GM21529 (cell line): ENCODE data around the gene TPRG1L.

ENCODE experiments used
- ATAC-seq: cut with Tn5 transposase; IDR thresholded peaks from one replicate; pipeline ENCODE4 v1.9.1; 2021; ENCODE audit not compliant: unreplicated experiment

TPRG1L gene

DNA sequence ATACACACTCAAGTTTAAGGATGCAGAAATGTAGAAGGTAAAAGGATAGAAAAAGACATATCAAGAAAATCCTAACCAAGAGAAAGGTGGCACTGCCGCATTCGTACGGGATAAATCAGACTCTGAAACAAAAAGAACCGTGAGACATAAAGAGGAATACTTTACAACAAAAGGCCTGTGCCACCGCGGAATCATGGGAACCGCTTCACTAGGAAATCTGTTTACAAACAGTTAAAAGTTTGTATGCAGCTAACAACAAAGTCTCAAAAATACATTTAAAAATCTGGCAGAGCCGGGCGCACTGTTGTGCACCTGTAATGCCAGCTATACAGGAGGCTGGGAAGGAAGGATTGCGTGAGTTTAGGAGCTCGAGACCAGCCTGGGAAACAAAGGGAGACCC lies 17.0 kb downstream of the TPRG1L start:
- ATAC-seq, result no peak

DNA sequence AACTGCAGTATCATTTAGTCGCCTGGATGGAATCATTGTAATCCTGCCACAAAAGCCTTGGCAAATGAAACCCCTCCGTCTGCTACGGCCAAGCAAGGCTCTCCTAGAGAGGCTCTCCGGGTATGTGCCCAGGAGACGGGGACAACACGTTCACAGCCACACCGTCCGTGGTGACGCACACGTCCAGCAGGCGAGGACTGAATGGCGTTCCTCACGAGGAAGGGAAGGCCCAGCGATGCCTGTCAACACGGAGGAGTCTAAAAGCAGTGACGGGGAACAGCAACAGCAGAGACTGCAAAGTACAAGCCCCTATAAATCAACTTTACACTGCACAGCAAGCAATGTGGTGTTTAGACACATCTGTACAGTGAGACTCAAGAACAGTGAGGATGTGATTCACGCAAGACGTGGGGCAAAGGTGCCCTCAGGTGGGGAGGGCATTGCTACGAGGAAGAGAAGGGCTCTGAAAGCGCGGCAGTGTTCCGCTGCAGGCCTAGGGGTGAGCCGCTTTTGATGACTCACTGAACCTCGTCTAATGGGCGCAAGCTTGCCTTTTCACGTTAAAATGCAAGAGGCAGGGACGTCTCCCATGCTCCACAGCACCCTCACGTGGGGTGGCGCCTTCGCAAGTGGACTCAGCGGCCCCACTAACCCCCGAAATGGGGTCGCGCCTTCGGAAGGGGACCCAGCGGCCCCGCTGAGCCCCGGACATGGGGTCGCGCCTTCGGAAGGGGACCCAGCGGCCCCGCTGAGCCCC lies 18.3 kb downstream of the TPRG1L start:
- ATAC-seq, result no peak

DNA sequence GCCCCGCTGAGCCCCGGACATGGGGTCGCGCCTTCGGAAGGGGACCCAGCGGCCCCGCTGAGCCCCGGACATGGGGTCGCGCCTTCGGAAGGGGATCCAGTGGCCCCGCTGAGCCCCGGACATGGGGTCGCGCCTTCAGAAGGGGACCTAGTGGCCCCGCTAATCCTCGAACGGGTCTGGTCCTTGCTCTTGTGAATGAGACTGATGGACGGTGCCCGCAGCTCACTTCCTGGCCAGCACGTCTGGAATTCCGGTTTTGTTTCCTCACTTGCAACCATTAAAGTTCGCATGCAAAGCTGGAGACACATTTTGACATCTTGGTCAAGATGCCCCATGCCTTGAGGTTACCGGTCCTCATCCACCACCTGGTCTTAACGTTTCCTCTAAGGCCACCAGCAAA lies 19.5 kb downstream of the TPRG1L start:
- no peak for ATAC-seq

DNA sequence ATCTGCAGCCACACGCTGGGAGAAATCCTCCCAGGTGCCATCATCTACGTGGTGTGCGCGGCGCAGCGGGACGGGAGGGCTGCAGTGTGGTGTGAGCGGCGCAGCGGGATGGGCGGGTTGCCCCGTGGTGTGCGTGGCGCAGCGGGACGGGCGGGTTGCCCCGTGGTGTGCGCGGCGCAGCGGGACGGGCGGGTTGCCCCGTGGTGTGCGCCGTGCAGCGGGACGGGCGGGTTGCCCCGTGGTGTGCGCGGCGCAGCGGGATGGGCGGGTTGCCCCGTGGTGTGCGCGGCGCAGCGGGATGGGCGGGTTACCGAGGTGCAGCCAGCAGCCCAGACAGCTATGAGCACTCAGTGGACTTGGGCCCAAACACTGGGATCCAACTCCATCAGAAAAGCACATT lies 20.4 kb downstream of the TPRG1L start:
- ATAC-seq, result no peak

DNA sequence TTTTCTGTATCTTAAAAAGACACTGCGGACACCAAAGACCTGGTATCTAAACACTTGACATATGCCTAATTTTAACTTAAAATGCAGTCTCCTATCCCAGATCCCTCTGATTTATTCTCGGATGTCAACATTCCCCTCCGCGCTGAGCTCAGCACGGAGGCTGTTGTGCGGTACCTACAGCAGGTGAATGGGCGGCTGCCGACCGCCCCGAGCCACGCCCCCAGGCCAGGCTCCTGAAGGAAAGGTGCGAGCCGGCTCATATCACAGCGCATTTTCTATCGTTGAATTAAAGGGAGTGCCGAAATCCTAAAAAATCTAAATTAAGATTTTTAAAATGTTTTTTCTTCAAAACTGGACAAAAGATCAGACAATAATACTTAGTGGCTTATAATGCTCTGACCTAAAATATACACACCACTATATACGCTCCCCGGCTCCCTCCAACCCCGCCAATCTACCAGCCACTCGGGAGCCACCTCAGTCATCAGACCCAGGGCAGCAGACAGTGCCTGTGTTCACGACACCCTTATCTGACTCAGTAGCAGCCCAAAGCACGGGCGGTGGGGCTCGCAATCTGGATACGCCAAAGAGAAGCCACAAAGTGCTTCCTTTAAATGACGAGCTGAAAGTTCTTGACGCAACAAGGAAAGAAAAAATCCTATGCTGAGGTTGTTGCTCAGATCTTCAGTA lies 21.0 kb downstream of the TPRG1L start:
- ATAC-seq, result no peak

DNA sequence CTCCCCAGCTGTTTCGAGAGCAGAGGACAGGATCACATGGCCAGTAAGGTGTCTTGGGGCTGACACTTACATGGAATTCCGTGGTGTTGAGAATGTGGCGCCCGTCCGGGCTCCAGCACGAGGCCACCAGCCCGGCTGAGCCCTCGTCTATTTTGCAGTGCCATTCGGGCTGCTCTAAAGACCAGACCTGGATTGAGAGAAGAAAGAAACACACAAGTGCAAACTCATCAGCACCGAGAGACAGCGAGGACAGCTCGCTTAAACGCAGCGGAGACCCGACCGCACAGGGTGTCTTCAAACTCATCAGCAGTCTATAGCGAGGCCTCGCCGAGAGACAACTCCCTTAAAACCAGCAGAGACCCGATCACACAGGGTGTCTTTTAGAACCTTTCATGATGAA lies 21.8 kb downstream of the TPRG1L start:
- no peak for ATAC-seq

DNA sequence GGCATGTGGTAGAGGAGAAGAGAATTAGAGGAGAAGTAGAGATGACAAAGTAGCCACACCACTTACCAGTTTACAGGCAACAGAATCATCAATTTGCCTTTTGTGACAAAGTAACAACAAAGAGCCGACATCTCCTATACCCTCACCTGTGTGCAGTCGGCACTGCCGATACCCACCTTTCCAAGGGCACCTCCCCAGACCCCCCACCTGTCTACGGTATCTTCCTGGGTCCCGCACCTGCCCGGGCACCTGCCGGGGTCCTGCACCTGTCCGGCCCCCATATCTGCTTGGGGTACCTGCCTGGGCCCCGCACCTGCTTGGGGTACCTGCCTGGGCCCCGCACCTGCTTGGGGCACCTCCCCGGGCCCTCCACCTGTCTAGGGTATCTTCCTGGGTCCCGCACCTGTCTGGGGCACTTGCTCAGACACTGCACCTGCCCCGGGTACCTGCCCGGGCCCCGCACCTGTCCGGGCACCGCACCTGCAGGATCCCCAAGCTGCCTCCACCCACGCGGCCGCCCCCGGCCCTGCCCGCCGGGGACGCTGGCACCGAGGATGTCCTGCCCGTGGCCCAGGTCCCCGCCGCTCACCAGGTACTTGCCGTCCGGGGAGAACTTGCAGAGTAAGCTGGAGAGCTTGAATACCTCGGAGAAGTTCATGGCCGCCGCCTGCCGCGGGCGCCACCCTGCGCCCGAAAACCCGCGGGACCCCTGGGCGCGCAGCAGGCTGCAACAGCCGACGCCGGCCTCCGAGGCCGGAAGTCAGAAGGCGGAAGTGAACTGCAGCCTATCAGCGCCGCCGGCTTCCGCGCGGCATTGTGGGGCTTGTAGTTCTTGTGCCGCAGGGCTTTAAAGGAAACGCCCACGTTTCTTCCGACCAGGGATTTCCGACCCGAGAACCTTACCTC lies 24.8 kb downstream of the TPRG1L start, which contains the start of gene WRAP73:
WRAP73 (minus strand) TSS at position 762 of the 906 bp plus-strand sequence; CDS start at position 658, 104 bp downstream.
- peak; percentile 83 for ATAC-seq

DNA sequence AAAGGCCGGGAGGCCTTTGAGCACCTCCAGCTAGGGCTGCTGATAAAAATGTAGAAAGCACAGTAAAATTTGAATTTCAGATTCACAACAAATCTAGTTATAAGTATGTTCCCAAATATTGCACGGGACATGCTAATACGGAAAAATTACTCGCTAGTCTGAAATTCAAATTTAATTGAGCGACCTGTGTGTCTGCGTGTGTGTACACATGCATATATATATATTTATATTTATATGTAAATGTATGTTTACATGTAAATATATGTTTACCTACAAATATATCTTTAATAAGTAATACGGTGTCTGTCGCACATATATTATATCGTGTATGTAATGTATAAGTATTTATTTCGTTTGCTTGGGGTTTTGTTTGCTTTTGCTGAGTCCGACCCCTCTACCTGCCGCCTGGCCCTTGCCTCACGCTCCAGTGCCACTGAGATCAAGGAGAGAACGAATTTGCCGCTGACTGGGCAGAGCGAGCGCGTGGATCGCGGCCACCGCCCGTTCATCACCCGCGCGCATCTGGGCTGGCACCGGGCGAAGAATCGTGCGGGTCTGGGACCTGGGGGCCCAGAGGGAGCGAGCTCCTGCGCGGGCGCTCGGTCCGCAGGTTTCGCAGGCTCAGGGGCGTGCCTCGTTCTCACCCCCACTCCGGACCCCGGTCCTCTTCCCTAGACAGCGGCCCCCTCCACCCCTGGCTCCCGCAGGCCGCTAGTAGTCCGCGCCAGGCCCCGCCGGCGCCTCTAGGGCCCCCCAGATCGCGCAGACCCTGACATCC lies 25.6 kb downstream of the TPRG1L start:
- ATAC-seq, result no peak

DNA sequence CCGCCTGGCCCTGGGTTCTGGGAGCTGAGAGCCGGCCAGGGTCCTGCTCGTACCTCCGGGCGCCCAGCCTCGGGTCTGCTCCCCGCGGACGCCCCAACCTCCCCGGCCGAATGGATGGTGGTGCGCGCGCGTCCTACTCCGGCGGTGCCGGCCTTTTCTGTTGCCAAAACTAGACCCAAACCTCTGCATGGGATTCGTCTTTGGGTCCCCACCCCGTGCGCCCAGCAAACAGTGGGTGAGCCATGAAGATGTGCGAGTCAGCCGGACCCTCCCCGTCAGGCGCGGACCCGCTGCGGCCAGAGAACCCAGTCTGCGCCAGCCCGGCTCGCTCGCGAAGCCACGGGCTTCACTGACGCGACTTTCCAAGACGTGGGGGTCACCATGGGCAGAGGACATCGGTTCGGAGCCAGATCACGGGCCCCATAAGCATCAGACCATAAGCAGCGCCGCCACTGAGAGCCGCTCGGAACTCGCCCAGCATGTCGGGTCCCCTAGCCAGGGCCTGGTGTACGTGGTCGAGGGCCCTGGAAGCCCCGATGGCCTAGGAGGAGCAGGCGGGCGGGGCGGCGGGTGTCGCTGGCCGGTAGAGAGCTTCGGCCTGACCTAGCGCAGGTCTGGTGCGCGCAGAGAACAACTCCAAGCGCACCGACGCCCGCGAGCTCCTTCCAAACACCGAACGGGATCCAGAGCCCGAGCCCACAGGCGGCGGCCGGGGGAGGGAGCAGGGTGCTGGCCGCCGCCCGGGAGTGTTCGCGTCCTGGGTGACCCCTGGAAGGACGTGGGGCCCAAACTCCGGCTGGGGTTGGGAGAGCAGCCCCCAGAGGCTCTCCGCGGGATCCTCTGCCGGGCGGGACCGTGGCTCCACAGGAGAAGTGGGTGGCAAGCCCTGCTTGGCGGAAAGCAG lies 26.5 kb downstream of the TPRG1L start:
- no peak for ATAC-seq

DNA sequence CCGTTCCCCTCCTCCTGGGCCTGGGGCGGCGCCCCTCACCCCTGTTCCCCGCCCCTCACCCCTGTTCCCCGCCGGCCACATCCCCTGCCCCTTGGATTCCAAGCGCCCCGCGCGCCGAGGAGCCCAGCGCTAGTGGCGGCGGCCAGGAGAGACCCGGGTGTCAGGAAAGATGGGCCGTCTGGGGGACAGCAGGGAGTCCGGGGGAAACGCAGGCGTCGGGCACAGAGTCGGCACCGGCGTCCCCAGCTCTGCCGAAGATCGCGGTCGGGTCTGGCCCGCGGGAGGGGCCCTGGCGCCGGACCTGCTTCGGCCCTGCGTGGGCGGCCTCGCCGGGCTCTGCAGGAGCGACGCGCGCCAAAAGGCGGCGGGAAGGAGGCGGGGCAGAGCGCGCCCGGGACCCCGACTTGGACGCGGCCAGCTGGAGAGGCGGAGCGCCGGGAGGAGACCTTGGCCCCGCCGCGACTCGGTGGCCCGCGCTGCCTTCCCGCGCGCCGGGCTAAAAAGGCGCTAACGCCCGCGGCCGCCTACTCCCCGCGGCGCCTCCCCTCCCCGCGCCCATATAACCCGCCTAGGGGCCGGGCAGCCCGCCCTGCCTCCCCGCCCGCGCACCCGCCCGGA lies 27.2 kb downstream of the TPRG1L start, which contains the start of gene TP73:
TP73 (plus strand) TSS at position 587 of the 618 bp plus-strand sequence. CDS start 29,850 bp downstream, outside the sequence.
- ATAC-seq, result no peak

DNA sequence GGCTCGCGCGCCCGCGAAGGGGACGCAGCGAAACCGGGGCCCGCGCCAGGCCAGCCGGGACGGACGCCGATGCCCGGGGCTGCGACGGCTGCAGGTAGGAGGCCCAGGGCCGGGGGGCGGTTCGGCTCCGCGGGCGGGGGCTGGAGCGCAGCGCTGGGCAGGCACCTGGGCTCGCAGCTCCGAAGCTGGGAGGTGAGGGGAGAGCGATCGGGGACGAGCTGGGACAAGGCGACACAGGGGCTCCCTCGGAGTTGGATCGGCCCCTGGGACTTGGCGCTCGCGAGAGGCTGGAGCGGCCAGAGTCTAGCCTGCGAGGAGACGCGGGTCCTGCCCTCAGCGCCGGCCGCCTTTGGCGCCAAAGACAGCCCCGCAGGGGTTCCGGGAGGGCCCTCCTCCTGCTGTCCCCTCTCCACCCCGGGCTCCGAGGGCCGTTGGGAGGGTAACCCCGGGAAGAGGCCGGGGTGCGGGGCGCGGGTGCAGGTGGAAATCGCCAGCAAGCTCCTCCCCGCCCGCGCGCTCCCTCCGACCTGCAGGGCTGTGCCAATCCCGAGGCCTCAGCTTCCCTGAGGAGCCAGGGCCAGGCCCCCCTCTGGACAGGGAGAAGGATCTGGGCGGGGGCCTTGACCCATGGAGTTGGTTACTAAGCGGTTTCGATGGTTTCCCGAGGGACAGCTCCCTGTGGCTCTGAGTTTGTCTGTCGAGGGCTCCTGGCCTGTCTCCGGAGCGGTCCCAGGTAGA lies 27.9 kb downstream of the TPRG1L start:
- no peak for ATAC-seq

DNA sequence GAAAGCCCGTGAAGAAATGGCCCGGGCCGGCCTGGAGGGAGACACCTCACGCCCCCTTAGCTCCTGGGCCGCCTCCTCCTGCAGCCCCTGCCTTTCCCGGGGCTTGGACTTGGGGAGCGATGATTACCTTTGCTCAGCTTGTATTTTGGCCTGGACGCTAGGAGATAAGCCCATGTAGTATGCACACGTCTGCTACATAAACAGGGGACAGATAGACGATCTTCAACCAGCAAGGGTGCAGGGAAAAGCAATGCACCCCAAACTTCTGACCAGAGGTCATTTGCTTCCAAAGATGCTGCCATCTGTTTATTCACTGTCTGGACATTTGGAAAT lies 28.4 kb downstream of the TPRG1L start:
- no peak for ATAC-seq

DNA sequence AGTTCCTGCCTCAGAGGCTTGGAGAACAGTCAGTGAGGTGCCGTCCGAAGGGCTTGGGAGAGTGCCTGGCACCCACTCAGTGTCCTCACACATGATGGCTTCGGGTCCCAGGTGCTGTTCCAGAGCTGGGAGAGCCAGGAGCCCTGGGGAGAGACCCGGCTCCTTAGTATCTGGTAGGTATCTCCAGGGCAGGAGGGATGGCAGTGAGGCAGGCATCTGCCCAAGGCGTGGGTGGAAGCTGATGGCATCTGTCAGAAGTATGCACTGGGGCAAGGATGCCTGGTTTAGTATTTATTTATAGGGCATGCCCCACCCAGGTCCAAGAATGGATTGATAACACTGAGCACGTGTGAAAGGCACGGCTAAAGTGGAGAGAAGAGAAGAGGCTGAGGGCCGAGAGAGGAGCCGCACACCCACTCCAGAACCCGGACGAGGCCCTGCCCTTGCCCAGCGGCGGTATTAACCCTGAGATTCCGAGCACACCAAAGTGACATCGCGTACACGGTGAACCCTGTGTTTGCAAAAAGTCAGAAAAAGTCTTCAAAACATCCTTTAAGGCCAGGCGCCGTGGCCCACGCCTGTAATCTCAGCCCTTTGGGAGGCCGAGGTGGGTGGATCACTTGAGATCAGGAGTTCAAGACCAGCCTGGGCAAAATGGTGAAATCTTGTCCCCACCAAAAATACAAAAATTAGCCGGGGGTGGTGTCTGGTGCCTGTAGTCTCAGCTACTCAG lies 29.9 kb downstream of the TPRG1L start:
- no peak for ATAC-seq

DNA sequence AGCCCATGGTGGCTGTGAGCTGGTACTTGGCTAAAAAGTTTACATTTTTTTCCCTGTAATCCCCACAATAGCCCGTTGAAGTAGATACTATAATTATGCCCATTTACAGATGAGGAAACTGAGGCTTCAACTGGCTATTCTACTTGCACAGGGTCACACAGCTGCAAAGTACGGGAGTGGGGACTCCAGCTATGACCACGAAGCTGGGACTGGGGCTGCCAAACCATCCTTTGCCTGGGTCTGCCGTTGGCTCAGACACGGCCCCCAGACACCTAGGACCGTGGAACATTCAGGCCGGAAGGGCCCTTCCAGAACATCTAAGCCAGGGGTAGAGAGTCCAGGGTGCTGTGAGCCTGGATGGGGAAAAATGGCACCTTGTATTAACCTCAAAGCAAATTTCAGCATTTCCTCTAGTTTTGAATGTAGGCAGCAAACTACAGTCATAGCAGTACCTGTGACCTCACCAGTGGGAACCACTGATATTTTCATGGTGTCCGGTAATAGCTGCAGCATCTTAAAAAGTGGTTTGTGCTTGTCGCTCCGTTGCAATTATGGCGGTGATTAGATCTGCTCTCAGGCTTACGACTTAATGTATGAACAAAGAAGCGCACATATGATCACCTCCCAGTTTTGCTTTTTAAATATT lies 31.8 kb downstream of the TPRG1L start:
- ATAC-seq, result peak; percentile 74

DNA sequence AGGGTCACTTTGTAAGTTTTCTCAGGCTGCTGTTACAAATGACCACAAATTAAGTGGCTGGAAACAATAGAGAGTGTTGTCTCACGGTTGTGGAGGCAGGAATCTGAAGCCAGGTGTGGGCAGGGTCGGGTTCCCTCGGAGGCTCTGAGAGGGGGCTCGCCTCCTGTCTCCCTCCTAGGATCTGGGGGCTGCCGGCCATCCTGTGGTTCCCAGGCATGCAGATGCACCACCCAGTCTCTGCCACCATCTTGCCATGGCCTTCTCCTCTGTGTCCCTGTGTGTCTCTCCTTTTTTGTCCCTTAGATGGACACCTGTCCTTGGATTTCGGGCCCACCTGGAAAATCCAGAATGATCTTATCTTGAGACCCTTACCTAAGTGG lies 32.3 kb downstream of the TPRG1L start:
- ATAC-seq, result peak; percentile 8

DNA sequence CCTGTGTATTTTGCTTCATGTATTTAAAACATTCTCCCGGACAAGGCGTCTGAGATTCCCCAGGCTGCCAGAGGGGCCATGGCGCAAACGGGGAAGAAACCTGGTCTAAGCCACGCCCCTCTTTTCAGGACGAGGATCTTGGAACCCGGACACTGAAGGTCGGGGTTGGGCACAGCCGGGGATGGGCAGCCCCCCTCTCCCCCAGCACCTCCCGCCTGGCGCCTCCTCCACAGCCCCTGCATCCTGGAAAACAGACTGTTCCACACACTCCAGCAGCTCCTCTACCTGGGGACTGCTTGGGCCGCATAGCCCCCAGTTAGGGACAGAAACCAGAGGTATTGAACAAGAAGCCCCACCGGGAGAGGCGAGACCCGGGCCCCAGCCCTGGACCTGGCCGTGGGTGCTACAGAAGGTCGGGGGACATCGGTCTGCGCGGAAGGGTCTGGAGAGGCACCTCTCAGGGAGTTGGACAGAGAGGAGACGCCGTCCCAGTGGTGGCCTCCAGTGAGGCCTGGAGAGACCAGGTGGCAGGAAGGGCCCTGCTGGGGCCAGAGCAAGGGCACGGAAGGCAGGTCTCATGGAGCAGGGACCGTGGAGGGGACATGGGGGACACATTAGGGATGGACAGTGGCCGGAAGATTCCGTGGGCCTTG lies 32.9 kb downstream of the TPRG1L start:
- no peak for ATAC-seq

DNA sequence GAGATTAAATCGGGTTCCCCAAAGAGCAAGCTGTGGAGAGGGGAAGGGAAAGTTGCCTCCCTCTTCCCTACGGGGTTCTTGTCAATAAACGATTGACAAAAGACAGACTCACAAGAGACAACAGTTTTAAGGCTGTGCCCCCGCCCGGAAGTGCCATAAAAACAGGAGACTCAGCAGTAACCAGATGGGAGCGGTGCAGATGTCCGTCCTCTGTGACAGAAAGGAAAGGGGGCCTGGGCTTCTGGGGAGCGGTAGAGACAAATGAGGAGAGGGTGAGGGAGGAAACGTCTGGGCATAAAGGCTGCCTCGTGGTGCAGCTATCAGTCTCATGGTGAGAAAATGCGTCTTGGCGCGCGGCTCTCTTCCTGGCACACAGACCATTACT lies 33.4 kb downstream of the TPRG1L start:
- no peak for ATAC-seq
